Thymus (tissue), 14 donors: ENCODE data around the gene B3GNT4. TPM values are rescaled to one million over a fixed set of nuclear protein-coding genes. Genes with fewer than 3 reads are reported as not detected.

ENCODE experiments used
- DNase-seq, 9 donors: peaks; one replicate each; pipeline ENCODE4 v3.0.0-alpha.2; 2013; ENCODE audit warnings: low spot score in 9 of 9, low read depth in 6 of 9, missing footprints in 1 of 9
- H3K27ac ChIP-seq, 2 donors: one replicate each; pipeline ENCODE4 v1.5.1; 2013; ENCODE audit warnings: control low read depth in 1 of 2, low read depth in 1 of 2, low read length in 1 of 2, mild to moderate bottlenecking in 1 of 2, moderate library complexity in 1 of 2
- H3K27me3 ChIP-seq, 2 donors: one replicate each; pipeline ENCODE4 v1.5.1; 2013; ENCODE audit warnings: low read length in 1 of 2; ENCODE audit not compliant: control insufficient read depth in 2 of 2, insufficient read depth in 1 of 2
- H3K36me3 ChIP-seq, 2 donors: one replicate each; pipeline ENCODE4 v1.5.1; 2013; ENCODE audit warnings: low read length in 1 of 2, mild to moderate bottlenecking in 1 of 2, moderate library complexity in 1 of 2; ENCODE audit not compliant: control insufficient read depth in 2 of 2, insufficient read depth in 2 of 2
- H3K4me1 ChIP-seq, 2 donors: one replicate each; pipeline ENCODE4 v1.5.1; 2013; ENCODE audit warnings: low read length in 2 of 2; ENCODE audit not compliant: control insufficient read depth in 2 of 2, insufficient read depth in 2 of 2
- H3K4me3 ChIP-seq, 2 donors: one replicate each; pipeline ENCODE4 v1.5.1; 2013; ENCODE audit warnings: low read length in 2 of 2, control low read depth in 1 of 2, mild to moderate bottlenecking in 1 of 2
- H3K9me3 ChIP-seq, 2 donors: one replicate each; pipeline ENCODE4 v1.5.1; 2013; ENCODE audit warnings: low read length in 1 of 2, mild to moderate bottlenecking in 1 of 2; ENCODE audit not compliant: control insufficient read depth in 2 of 2, insufficient read depth in 1 of 2
- WGBS: extraction: QIAGEN DNeasy Blood & Tissue Kit; methylation state at CpG from one replicate; pipeline ENCODE4 v1.1.7; 2013; 5-methylcytosine and 5-hydroxymethylcytosine counted together
- long read RNA-seq, 10 donors: transcript quantifications; one replicate each; lab custom pipeline, GENCODE V29; 2026
- polyA plus RNA-seq: library from polyadenylated mRNA; stranded (reverse); fragments of 200-250 nt; gene quantifications from one replicate; pipeline ENCODE4 v1.2.3, GENCODE V29; 2013
- total RNA-seq: library from RNA; stranded (reverse); fragments of 120-200 nt; gene quantifications from one replicate; pipeline ENCODE4 v1.2.4, GENCODE V29; 2013
- donor health status: healthy.

Gene B3GNT4
- total RNA-seq (0.14 TPM), polyA plus RNA-seq (0.52 TPM)
- long read RNA-seq, donor 1: 0 reads
- long read RNA-seq, donor 2: 0 reads
- long read RNA-seq, donor 3: 0 reads
- long read RNA-seq, donor 4: 0 reads
- long read RNA-seq, donor 5: 0 reads
- long read RNA-seq, donor 6, partial matches to known transcripts: 0 of 1 reads
- long read RNA-seq, donor 6, other reads (novel, unspliced or antisense): 0 of 1 reads
- long read RNA-seq, donor 7: 0 reads
- long read RNA-seq, donor 8: 0 reads
- long read RNA-seq, donor 9: 0 reads
- long read RNA-seq, donor 10: 0 reads

DNA sequence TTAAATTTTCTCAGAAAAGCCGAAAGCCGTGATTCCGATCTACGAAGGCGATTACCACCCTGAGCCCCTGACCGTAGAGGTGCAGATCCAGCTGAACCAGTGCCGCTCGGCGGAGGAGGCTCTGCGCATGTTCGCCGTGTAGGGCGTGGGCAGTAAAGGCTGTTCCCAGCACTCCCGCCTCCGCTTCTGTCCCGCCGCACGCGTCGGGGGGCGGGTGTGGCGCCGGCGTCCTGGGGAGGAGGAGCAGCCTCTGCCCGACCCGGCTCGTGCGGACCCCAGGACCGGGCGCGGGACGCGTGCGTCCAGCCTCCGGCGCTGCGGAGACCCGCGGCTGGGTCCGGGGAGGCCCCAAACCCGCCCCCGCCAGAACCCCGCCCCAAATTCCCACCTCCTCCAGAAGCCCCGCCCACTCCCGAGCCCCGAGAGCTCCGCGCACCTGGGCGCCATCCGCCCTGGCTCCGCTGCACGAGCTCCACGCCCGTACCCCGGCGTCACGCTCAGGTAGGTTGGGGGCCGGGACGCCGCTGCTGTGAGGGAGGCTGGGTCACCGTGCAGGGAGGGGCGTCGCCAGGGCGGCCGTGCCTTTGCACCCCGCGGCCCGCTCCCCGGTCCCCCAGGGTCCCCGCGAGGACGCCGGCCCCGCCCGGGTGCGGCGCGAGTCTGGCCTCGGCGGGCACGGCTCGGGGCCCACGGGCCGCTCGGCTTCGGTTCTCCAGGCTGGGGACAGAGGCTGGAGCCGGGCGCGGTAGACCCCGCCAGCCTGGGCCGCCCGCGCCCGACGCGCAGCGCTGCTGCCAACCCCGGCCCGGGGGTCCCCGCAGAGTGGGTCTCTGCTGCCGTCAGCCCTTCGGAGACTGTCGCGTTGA is at the start of gene B3GNT4:
Gene B3GNT4 (plus strand): TSS at position 409 of the 866 bp plus-strand sequence. CDS start 910 bp downstream, outside the sequence.
- peaks cover 2 to 4% of the 10 kb centered on the region in 2 donors for H3K9me3 ChIP-seq
- peak within 1 kb of the TSS; percentile 34 to 55 for H3K4me3 ChIP-seq
- peaks cover 51 to 76% of the 10 kb centered on the region in 2 donors for H3K27me3 ChIP-seq
- H3K27ac ChIP-seq: no peak within 1 kb of the TSS
- H3K4me1 ChIP-seq: peaks cover 8 to 12% of the 10 kb centered on the region in 2 donors
- peak in 4 of 9 donors; percentile 34 to 70 (median 42) for DNase-seq
- H3K36me3 ChIP-seq: peaks cover 19 to 23% of the 10 kb centered on the region in 2 donors
- under 1% methylated on average over 104 of the region's 104 CpGs for WGBS

DNA sequence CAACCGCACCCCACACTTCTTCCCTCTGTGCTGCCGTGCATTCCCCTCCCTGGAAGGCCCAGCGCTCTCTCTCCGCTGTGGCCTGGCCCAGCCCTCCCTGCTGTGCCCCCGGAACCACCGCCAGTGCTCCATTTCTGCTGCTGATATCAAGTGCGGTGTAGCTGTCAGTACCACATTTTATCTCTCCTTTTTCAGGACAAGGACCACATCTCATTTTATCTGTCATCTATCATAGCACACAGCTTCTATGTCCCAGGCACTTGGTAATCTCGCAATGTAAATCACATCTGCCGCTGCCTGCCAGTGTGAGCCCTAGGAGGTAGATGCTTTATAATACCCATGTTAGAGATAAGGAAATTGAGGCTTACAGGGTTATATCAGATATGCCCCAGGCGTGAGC is 47.8 kb upstream of the B3GNT4 start:
- Histone ChIP-seq H3K4me3 (no peak overlapping the region), H3K9me3 (no peaks in the 10 kb centered on the region)
- 93% methylated on average over 10 of the region's 10 CpGs for WGBS

DNA sequence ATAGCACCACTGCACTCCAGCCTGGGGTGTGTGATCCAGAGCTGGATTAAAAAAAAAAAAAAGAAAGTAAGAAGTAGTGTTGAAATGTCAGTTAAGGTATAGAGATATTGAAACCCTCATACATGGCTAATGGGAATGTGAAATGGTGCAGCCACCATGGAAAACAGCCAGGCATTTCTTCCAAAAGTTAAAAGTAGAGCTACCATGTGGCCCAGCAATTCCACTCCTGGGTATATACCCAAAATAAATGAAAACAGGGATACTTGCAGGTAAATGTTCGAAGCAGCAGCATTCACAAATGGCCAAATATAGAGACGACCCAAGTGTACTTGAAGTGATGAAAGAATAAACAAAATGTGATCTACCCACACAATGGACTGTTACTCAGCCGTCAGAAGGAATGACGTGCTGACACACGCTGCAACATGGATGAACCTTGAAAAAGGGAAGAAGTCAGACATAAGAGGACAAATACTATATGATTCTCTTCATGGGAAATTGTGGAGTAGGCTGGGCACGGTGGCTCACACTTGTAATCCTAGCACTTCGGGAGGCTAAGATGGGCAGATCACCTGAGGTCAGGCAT is 44.7 kb upstream of the B3GNT4 start:
- no peaks in the 10 kb centered on the region for H3K36me3 ChIP-seq
- H3K27me3 ChIP-seq: no peaks in the 10 kb centered on the region
- no peak overlapping the region for H3K27ac ChIP-seq
- H3K4me1 ChIP-seq: no peaks in the 10 kb centered on the region
- no peak overlapping the region for H3K4me3 ChIP-seq
- 95% methylated on average over 7 of the region's 7 CpGs for WGBS
- H3K9me3 ChIP-seq: no peaks in the 10 kb centered on the region
- DNase-seq: no peak

More for the DNA sequence above, 47.8 kb upstream of the B3GNT4 start:
- Histone ChIP-seq H3K36me3 (no peaks in the 10 kb centered on the region), H3K4me1 (no peaks in the 10 kb centered on the region), H3K27me3 (no peaks in the 10 kb centered on the region), H3K27ac (no peak overlapping the region)
- DNase-seq: no peak

DNA sequence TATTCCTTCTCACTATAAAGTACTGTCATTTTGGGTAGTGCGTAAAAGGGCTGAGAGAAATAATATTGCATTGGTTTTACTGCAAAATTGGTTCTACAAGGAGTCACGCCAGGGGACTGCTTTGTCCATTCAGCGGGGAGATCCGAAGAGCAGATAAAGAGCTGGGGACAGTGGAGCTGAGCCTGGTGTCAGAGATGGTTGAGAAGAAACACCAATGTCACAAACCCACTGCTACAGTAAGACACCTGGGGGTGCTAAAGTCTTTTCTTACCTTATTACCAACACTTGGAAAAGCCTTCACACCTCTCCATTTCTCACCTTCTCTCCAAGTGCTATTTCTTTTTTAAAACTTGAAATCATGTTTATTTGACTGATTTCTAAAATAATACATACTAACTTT is 43.6 kb upstream of the B3GNT4 start:
- DNase-seq: no peak
- 72% methylated on average over 4 of the region's 4 CpGs for WGBS
- Histone ChIP-seq H3K4me3 (no peak overlapping the region), H3K36me3 (no peaks in the 10 kb centered on the region), H3K27ac (no peak overlapping the region), H3K27me3 (no peaks in the 10 kb centered on the region), H3K4me1 (no peaks in the 10 kb centered on the region), H3K9me3 (no peaks in the 10 kb centered on the region)

DNA sequence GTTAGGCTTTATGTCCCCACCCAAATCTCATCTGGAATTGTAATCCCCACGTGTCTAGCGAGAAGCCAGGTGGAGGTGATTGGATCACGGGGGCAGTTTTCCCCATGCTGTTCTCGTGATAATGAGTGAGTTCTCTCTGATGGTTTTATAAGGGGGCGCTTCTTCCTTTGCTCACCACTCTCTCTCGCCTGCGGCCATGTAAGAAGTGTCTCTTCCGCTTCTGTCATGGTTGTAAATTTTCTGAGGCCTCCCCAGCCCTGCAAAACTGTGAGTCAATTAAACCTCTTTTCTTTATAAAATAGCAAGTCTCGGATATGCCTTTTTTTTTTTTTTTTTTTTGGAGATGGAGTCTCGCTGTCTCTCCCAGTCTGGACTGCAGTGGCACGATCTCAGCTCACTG is 42.7 kb upstream of the B3GNT4 start:
- Histone ChIP-seq H3K9me3 (no peaks in the 10 kb centered on the region), H3K36me3 (no peaks in the 10 kb centered on the region), H3K4me1 (no peaks in the 10 kb centered on the region), H3K27me3 (no peaks in the 10 kb centered on the region), H3K4me3 (no peak overlapping the region), H3K27ac (no peak overlapping the region)
- WGBS: 94% methylated on average over 11 of the region's 11 CpGs
- DNase-seq: no peak

DNA sequence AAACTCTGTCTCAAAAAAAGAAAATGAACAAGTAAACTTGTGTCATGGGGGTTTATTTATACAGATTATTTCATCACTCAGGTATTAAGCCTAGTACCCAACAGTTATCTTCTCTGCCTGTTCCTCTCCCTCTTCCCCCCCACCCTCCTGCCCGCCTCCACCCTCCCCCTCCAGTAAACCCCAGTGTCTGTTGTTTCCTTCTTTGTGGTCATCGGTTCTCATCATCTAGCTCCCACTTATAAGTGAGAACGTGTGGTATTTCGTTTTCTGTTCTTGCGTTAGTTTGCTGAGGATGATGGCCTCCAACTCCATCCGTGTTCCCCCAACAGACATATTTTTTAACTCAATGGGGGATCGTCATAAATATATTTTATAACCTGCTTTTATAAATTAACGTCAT is 41.8 kb upstream of the B3GNT4 start:
- no peaks in the 10 kb centered on the region for H3K4me1 ChIP-seq
- peak in 1 of 9 donors; percentile 13 for DNase-seq
- WGBS: 35% methylated on average over 8 of the region's 8 CpGs
- H3K36me3 ChIP-seq: no peaks in the 10 kb centered on the region
- no peak overlapping the region for H3K27ac ChIP-seq
- no peaks in the 10 kb centered on the region for H3K27me3 ChIP-seq
- H3K4me3 ChIP-seq: no peak overlapping the region
- no peaks in the 10 kb centered on the region for H3K9me3 ChIP-seq

DNA sequence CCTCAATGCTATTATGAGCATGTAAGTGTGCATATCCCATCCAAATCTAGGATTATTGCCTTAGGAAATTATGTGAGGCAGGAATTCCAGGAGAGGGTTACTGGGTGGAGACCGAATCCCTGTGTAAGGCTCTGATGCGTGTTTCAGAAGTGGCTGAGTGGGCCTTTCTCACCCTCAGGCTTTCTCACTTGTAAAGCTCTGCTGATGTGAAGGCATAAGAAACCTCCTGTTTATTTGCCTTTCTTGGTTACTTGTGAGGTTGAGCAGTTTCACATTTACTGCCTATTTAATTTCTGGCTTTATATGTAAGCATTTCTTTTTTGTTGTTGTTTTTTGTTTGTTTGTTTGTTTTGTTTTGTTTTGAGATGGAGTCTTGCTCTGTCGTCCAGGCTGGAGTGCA is 40.5 kb upstream of the B3GNT4 start:
- Histone ChIP-seq H3K27me3 (no peaks in the 10 kb centered on the region), H3K4me1 (no peaks in the 10 kb centered on the region), H3K27ac (no peak overlapping the region), H3K36me3 (no peaks in the 10 kb centered on the region), H3K9me3 (no peaks in the 10 kb centered on the region), H3K4me3 (no peak overlapping the region)
- no peak for DNase-seq
- 98% methylated on average over 3 of the region's 3 CpGs for WGBS

DNA sequence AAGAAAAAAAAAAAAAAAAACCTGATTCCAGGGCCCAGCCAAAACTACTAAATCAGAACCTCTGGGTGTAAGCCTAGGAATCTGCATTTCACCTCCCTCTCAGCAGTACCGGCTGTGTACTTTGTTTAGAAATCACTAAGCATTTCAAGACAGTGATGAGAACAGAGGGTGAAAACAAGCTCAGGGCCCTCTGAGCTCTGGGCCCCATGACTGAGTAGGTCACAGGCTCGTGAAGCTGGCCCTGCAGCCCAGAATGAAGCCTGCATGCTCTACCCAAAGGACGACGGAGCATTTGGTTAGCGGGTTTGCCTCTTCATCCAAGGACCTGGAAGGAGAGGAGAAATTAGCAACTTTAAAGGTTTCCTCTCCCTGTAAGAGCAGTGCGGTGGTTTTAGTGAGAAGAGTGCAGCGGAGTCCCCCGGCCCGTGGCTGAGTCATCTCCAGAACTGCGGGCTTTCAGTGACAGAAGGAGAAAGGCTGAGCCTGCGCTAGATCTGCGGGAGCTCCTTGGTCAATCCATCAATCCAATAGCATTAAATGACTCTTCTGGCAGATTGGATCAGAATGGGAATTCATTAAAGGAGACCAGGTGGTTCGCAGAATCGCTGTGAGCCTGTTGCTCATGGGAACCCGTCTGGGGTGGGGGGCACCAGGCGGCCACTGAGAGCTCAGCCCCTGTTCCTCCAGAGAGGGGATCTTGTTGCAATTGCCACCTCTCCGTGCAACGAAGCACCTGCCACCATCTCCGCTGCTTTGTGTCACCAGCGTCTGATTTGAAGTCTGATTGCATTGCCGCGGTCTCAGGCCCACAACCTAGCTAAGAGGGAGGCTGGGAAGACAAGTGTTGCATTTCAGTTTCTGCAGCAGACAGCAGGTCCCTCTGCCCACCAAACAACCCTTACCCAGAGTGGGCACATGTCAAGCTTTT is 36.8 kb upstream of the B3GNT4 start:
- Histone ChIP-seq H3K27me3 (no peaks in the 10 kb centered on the region), H3K4me1 (no peaks in the 10 kb centered on the region), H3K27ac (no peak overlapping the region), H3K9me3 (no peaks in the 10 kb centered on the region), H3K4me3 (no peak overlapping the region), H3K36me3 (no peaks in the 10 kb centered on the region)
- WGBS: 90% methylated on average over 22 of the region's 22 CpGs
- DNase-seq: no peak
